ENCODE results near the gene IDH3A.

The IDH3A gene

DNA sequence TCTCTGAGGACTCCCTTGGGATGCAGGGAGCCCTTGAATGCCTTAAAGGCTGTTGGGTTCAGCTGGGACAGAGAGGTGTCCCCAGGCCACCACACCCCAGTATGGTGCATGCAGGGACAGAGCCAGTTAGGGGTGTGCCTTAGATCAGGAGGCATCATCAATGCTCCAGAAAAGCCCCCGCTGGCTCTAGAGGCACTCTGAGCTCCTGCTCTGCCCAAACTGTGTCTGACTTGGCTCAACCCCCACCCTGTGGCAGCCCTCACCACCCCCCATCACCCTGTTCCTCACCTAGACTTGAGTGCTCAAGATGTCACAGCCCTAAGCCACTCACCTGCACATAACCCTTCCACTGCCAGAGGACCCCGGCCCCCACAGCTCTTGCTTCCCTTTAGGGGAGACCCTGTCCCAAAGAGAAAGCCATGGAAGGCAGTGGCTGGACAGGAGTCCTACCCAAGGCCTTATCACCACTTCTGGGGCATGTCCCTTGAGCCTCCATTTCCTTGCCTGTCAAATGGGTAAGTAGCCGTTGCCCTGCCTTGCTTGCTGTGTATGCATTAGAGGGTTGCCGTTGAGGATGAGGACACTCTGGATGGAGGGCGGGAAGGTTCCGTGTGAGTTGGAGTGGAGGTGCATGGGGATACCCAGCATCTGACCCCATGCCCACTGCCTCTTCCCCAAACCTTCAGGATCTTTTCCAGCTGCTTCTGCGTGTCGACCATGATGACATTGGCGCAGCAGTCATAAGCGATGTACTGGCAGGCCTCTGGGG is 43.8 kb downstream of the IDH3A start:
- no peak for DNase-seq (ENCODE audit: low read depth)
- H3K4me3 ChIP-seq (ENCODE audit: low read depth, low read length): no peak overlapping the region
- TF ChIP-seq, protein P1, sequence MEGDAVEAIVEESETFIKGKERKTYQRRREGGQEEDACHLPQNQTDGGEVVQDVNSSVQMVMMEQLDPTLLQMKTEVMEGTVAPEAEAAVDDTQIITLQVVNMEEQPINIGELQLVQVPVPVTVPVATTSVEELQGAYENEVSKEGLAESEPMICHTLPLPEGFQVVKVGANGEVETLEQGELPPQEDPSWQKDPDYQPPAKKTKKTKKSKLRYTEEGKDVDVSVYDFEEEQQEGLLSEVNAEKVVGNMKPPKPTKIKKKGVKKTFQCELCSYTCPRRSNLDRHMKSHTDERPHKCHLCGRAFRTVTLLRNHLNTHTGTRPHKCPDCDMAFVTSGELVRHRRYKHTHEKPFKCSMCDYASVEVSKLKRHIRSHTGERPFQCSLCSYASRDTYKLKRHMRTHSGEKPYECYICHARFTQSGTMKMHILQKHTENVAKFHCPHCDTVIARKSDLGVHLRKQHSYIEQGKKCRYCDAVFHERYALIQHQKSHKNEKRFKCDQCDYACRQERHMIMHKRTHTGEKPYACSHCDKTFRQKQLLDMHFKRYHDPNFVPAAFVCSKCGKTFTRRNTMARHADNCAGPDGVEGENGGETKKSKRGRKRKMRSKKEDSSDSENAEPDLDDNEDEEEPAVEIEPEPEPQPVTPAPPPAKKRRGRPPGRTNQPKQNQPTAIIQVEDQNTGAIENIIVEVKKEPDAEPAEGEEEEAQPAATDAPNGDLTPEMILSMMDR (IDR thresholded peaks at IDR 0.05; ENCODE audit: low read depth, low read length): no peak
- no peak for TF ChIP-seq MYC (IDR thresholded peaks at IDR 0.05; ENCODE audit: low read depth, low read length)
- TF ChIP-seq, protein P2, sequence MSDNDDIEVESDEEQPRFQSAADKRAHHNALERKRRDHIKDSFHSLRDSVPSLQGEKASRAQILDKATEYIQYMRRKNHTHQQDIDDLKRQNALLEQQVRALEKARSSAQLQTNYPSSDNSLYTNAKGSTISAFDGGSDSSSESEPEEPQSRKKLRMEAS (IDR thresholded peaks at IDR 0.05; ENCODE audit: low read depth, low read length): no peak
- TF ChIP-seq POLR2A (IDR thresholded peaks at IDR 0.05; ENCODE audit: extremely low read depth, insufficient read length): no peak

DNA sequence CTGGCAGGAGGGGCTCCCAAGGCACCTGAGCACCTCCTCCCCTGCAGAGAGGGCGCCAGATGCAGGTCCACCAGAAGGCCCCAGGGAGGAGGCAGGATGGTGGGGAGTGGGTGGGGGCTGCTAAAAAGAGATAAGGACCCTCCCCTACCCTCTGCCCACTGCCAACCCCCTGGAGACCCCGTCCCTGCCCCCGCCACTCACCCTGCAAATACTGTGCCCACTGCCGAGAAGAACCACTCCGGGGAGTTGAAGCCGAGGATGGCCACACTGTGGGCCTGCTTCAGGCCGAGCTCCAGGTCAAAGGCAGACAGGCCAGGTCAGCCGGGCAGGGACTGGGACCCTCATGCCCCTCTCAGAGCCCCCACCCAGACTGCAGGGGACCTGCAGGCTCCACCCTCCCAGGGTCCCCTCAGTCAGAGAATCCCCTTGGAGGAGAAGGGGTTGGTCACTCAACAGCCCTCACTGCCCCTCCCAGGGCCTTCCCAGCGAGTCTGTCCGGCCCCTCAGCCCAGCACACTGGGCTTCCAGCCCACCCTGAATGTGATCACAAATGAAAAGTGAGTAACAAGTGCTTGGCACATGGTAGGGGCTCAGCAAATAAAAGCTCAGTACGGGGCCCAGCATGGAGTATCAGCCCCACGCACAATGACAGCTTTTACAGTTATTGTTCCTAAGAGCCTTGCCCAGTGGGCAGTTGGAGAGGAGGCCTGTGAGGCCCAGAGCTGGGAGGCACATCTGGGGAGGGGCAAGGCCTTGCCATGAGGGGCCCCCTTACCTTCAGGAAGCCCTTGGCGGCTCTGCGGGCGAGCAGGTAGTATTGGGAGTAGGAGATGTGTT is 44.8 kb downstream of the IDH3A start:
- TF ChIP-seq, protein P1 (IDR thresholded peaks at IDR 0.05; ENCODE audit: low read depth, low read length): no peak
- TF ChIP-seq, protein P2 (IDR thresholded peaks at IDR 0.05; ENCODE audit: low read depth, low read length): no peak
- TF ChIP-seq MYC (IDR thresholded peaks at IDR 0.05; ENCODE audit: low read depth, low read length): no peak
- no peak for TF ChIP-seq POLR2A (IDR thresholded peaks at IDR 0.05; ENCODE audit: extremely low read depth, insufficient read length)
- DNase-seq (ENCODE audit: low read depth): no peak
- H3K4me3 ChIP-seq (ENCODE audit: low read depth, low read length): no peak overlapping the region

DNA sequence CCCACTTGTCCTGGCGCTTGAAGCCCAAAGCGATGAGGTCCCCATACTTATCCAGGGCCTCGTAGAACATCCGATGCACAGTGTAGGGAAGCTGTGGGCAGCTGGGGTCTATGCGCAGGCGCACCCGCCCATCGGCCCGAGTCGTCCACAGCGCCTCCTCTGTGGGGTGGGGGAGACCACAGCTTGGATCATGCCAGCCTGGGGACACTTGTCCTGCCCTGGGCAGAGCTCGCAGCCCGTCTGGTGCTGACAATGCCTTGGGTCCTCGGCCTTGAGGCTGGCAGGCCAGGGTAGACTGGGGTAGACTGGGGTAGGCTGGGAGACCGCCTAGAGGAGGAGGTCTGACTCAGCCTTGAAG is 45.4 kb downstream of the IDH3A start:
- TF ChIP-seq, protein P2 (IDR thresholded peaks at IDR 0.05; ENCODE audit: low read depth, low read length): no peak
- TF ChIP-seq, protein P1 (IDR thresholded peaks at IDR 0.05; ENCODE audit: low read depth, low read length): no peak
- TF ChIP-seq POLR2A (IDR thresholded peaks at IDR 0.05; ENCODE audit: extremely low read depth, insufficient read length): no peak
- no peak for TF ChIP-seq MYC (IDR thresholded peaks at IDR 0.05; ENCODE audit: low read depth, low read length)
- DNase-seq (ENCODE audit: low read depth): no peak
- H3K4me3 ChIP-seq (ENCODE audit: low read depth, low read length): no peak overlapping the region

DNA sequence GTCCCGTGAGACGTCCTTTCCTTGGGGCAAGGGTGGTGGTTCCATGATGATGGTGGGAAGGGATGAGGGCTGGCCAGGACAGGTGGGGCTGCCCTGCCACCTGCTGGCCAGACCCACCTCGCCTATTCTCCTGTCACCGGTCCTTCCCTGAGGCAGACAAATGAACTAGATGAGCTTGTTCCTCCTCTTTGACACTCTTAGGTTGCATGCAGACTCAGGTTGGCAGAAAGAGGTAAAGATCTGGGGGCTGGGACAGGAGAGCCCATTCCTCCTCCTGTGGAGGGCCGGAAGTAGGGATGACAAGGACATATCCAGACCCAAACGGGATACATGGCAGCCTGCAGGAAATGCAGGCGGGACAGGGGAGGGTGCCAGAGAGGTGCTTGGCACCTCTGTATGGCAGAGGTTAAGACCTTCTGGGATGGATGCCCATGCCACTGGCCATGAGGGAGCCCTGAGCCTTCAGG is 46.6 kb downstream of the IDH3A start:
- H3K4me3 ChIP-seq (ENCODE audit: low read depth, low read length): no peak overlapping the region
- peak; percentile 54 for DNase-seq (ENCODE audit: low read depth)
- TF ChIP-seq, protein P1 (IDR thresholded peaks at IDR 0.05; ENCODE audit: low read depth, low read length): peak; percentile 81
- TF ChIP-seq, protein P2 (IDR thresholded peaks at IDR 0.05; ENCODE audit: low read depth, low read length): no peak

DNA sequence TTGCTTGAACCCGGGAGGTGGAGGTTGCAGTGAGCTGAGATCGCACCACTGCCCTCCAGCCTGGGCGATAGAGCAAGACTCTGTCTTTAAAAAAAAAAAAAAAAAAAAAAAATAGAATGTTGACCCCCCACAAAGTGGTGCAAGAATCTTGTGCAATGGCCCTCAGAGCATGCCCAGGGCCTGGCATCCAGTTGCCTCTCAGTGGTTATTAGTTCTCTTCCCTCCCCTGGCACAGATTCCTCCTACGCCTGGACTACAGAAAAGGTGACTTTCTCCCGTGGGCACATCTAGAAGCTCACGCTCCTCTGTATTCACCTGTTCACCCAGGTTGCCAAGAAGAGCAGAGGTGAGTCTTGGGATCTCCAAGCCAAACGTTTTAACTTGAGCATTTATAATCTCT is 48.5 kb downstream of the IDH3A start:
- DNase-seq (ENCODE audit: low read depth): peak; percentile 25
- TF ChIP-seq, protein P1 (IDR thresholded peaks at IDR 0.05; ENCODE audit: low read depth, low read length): no peak
- no peak overlapping the region for H3K4me3 ChIP-seq (ENCODE audit: low read depth, low read length)

Measured in NB4 (cell line).